Calu3 (cell line): Measurements from ENCODE around the gene PLA1A. TPM values are rescaled to one million over a fixed set of nuclear protein-coding genes. Genes with fewer than 3 reads are reported as not detected.

ENCODE experiments used
- BruUV-seq: library from RNA; stranded (reverse); fragments of 400-500 nt; replicated peaks from 2 replicates; lab custom pipeline; 2021; lab: Mats Ljungman, UMichigan
- CTCF ChIA-PET: fragments of 300-600 bp; sonication (Branson Sonifier 250); formaldehyde crosslinking; loops from one replicate; lab custom pipeline; 2022; ENCODE audit warnings: antibody characterized with exemption; lab: Charles Lee
- DNase-seq: peaks from one replicate; pipeline ENCODE4 v3.0.0; 2022
- H3K27ac Mint-ChIP-seq: one replicate; pipeline ENCODE4 v1.8.0; 2022; ENCODE audit warnings: mixed read lengths; ENCODE audit not compliant: unreplicated experiment
- H3K27me3 Mint-ChIP-seq: one replicate; pipeline ENCODE4 v1.8.0; 2022; ENCODE audit warnings: mixed read lengths; ENCODE audit not compliant: unreplicated experiment
- H3K36me3 Mint-ChIP-seq: one replicate; pipeline ENCODE4 v1.8.0; 2022; ENCODE audit warnings: mild to moderate bottlenecking, moderate library complexity, mixed read lengths; ENCODE audit not compliant: insufficient read depth, unreplicated experiment
- H3K4me1 Mint-ChIP-seq: one replicate; pipeline ENCODE4 v1.8.0; 2022; ENCODE audit warnings: mild to moderate bottlenecking, low read depth, mixed read lengths; ENCODE audit not compliant: unreplicated experiment
- H3K4me3 Mint-ChIP-seq: one replicate; pipeline ENCODE4 v1.8.0; 2022; ENCODE audit warnings: mild to moderate bottlenecking, low read depth, moderate library complexity, mixed read lengths; ENCODE audit not compliant: unreplicated experiment
- H3K9me3 Mint-ChIP-seq: one replicate; pipeline ENCODE4 v1.8.0; 2022; ENCODE audit warnings: low read depth, mixed read lengths; ENCODE audit not compliant: unreplicated experiment
- intact Hi-C: fragments of 100-400 bp; cut with micrococcal nuclease; formaldehyde crosslinking; loops from one replicate; pipeline ENCODE4 v1.10.0; 2022; ENCODE audit not compliant: unreplicated experiment
- total RNA-seq: library from RNA; stranded (reverse); gene quantifications from 2 replicates; pipeline ENCODE4 v1.2.3, GENCODE V29; 2022
- TF ChIP-seq, protein P1 (sequence below): fragments of 200-600 bp; IDR thresholded peaks from one replicate; pipeline ENCODE4 v1.8.0; 2022; ENCODE audit warnings: antibody characterized with exemption; ENCODE audit not compliant: unreplicated experiment

Gene PLA1A
- total RNA-seq, 1 experiment from 2014 or later: 0.99 TPM

DNA sequence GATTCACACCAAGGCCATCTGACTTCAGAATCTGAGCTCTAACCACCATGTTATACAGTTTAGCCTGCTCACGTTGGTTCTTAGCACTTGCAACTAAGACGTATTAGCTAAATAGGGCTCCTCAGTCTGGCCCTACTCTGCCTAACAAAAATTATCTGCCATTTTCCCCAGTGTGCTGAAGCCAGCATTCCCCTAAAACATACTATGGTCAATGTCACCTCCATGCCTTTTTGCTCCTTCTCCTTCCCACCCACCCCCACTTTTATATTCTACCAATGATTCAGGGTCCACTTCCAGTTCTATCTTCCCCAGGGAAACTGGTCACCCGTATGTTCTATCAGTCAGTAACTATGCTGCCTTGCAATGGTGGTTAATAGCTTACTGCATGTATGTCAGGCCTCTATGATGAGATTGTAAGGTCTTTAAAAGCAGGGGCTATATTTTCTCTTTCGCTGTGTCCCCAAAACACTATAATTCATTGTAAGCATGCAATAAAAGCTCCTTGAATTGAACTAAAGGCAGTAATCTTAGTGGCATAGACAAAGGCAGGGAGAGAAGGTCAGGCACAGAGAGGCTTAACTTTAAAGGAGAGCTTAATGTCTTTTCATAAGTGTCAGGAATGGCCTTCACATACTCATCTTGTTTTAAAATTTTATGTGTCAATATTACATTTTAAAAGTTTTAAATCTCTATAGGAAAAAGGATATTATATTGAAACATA lies 39.4 kb downstream of the PLA1A start:
- CTCF ChIA-PET: no interaction called here
- no TSS peak for BruUV-seq
- no peak overlapping the region for H3K27ac Mint-ChIP-seq
- DNase-seq: no peak
- TF ChIP-seq, protein P1, sequence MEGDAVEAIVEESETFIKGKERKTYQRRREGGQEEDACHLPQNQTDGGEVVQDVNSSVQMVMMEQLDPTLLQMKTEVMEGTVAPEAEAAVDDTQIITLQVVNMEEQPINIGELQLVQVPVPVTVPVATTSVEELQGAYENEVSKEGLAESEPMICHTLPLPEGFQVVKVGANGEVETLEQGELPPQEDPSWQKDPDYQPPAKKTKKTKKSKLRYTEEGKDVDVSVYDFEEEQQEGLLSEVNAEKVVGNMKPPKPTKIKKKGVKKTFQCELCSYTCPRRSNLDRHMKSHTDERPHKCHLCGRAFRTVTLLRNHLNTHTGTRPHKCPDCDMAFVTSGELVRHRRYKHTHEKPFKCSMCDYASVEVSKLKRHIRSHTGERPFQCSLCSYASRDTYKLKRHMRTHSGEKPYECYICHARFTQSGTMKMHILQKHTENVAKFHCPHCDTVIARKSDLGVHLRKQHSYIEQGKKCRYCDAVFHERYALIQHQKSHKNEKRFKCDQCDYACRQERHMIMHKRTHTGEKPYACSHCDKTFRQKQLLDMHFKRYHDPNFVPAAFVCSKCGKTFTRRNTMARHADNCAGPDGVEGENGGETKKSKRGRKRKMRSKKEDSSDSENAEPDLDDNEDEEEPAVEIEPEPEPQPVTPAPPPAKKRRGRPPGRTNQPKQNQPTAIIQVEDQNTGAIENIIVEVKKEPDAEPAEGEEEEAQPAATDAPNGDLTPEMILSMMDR: no peak
- H3K36me3 Mint-ChIP-seq: no peaks in the 10 kb centered on the region
- H3K4me3 Mint-ChIP-seq: no peak overlapping the region
- no peaks in the 10 kb centered on the region for H3K4me1 Mint-ChIP-seq
- intact Hi-C loops: no loop called here
- H3K27me3 Mint-ChIP-seq: no peaks in the 10 kb centered on the region
- H3K9me3 Mint-ChIP-seq: no peaks in the 10 kb centered on the region

- CTCF ChIA-PET: no interaction called here
- H3K36me3 Mint-ChIP-seq: no peaks in the 10 kb centered on the region
- no peaks in the 10 kb centered on the region for H3K4me1 Mint-ChIP-seq
- TF ChIP-seq, protein P1: no peak
- H3K27ac Mint-ChIP-seq: no peak overlapping the region
- H3K4me3 Mint-ChIP-seq: no peak overlapping the region
- H3K9me3 Mint-ChIP-seq: no peaks in the 10 kb centered on the region
- H3K27me3 Mint-ChIP-seq: no peaks in the 10 kb centered on the region
- no TSS peak for BruUV-seq
- no peak for DNase-seq
- intact Hi-C loops: no loop called here
Measured at GRCh38 chr3:119637679-119638477, 40.2 kb downstream of the PLA1A start.

DNA sequence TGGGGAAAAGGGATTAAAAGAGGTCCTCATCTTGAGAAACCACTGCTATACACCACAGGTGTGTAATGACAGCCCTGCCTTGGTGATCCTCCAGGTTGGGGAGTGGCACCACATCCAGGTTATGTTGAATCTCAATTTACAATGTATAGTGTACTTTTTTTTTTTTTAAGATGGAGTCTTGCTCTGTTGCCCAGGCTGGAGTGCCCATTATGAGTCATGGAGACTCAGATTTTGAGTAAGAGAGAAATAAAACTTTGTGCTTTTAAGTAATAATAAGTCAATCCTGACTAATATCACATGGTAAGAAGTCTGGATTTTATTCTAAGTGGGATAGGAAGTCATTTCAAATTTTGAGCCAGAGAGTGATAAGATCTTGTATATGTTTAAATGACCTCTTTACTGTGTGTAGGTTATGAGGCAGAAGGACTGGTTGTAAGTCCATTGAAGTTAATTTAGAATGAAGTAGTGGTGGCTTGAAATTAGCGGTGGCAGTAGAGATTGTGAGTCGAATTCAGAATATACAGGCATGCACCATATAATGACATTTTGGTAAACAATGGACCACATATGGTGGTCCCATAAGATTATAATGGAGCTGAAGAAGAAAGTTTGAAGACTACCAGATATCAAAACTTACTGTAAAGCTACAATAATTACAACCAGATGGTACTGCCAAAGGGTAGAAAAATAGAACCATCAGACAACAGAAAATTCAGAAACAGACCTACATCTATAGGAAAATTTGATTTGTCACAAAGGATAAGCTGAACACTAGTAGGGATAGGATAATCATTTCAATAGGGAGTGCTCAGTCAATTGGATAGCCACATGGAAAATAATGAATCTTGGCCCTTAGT lies 42.0 kb downstream of the PLA1A start:
- no peaks in the 10 kb centered on the region for H3K36me3 Mint-ChIP-seq
- no peak overlapping the region for H3K4me3 Mint-ChIP-seq
- TF ChIP-seq, protein P1: no peak
- BruUV-seq: no TSS peak
- H3K4me1 Mint-ChIP-seq: no peaks in the 10 kb centered on the region
- DNase-seq: no peak
- intact Hi-C loops: no loop called here
- H3K27ac Mint-ChIP-seq: no peak overlapping the region
- H3K27me3 Mint-ChIP-seq: no peaks in the 10 kb centered on the region
- no peaks in the 10 kb centered on the region for H3K9me3 Mint-ChIP-seq
- CTCF ChIA-PET: no interaction called here

DNA sequence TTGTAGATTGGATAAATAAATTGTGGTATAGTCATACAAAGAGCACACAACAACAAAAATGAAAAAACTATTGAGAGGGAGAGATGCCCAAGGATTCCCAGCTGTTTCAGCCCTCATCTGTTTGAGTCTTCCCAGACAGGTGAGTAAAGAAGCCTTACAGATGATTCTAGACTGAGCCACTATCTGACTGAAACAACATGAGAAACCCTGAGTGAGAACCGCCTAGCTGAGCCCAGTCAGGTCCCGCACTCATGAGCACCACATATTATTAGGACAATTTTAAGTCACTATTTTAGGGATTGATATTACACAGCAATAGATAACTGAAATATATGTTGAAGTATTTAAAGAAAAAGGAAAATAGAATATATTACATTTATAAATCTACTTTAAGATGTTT lies 43.7 kb downstream of the PLA1A start:
- Mint-ChIP-seq H3K36me3 (no peaks in the 10 kb centered on the region), H3K9me3 (no peaks in the 10 kb centered on the region), H3K4me1 (no peaks in the 10 kb centered on the region), H3K4me3 (no peak overlapping the region), H3K27me3 (no peaks in the 10 kb centered on the region), H3K27ac (no peak overlapping the region)
- intact Hi-C loops: no loop called here
- BruUV-seq: no TSS peak
- no peak for DNase-seq
- CTCF ChIA-PET: interaction anchor here (0.7 kb wide), 1 partner anchor 90 kb away, joined by 4 read pairs; no protein-coding TSS in a partner anchor
- TF ChIP-seq, protein P1: no peak
